SIG-M5 (cell line): Measurements from ENCODE around the gene MED12L.
"Not testable (repeated sequence)": the region's sequence is repeated elsewhere in the genome, so short reads cannot be mapped to it uniquely, and the experiment has no call there.

Source experiments
- DNase-seq: peaks from one replicate; lab custom pipeline; 2025; lab: John Stamatoyannopoulos, UW

MED12L gene

GRCh38 chr3:151214459-151214858 is 129.0 kb downstream of the MED12L start:
- DNase-seq, result no peak

GRCh38 chr3:151216641-151217607 is 131.5 kb downstream of the MED12L start:
- no peak for DNase-seq

GRCh38 chr3:151218136-151218535 is 132.7 kb downstream of the MED12L start:
- no peak for DNase-seq

GRCh38 chr3:151219056-151219455 is 133.6 kb downstream of the MED12L start:
- no peak for DNase-seq

GRCh38 chr3:151224268-151224866 is 138.9 kb downstream of the MED12L start:
- no peak for DNase-seq

GRCh38 chr3:151225040-151225975 is 139.8 kb downstream of the MED12L start:
- DNase-seq, result no peak

GRCh38 chr3:151226088-151226563 is 140.7 kb downstream of the MED12L start:
- no peak for DNase-seq

- DNase-seq, result no peak
Observed at GRCh38 chr3:151226825-151227224, 141.4 kb downstream of the MED12L start.

GRCh38 chr3:151227266-151227806 is 141.9 kb downstream of the MED12L start:
- no peak for DNase-seq

GRCh38 chr3:151227807-151228665 is 142.6 kb downstream of the MED12L start:
- DNase-seq, result no peak

GRCh38 chr3:151228666-151229040 is 143.2 kb downstream of the MED12L start:
- no peak for DNase-seq

- no peak for DNase-seq
Observed at GRCh38 chr3:151230646-151231045, 145.2 kb downstream of the MED12L start.

GRCh38 chr3:151232403-151232802 is 146.9 kb downstream of the MED12L start:
- not testable (repeated sequence) for DNase-seq

- no peak for DNase-seq
Observed at GRCh38 chr3:151232991-151233390, 147.5 kb downstream of the MED12L start.

GRCh38 chr3:151234825-151235224 is 149.4 kb downstream of the MED12L start:
- DNase-seq, result no peak

GRCh38 chr3:151236316-151236715 is 150.9 kb downstream of the MED12L start:
- DNase-seq, result no peak

- no peak for DNase-seq
Observed at GRCh38 chr3:151236736-151237135, 151.3 kb downstream of the MED12L start.

- DNase-seq, result not testable (repeated sequence)
Observed at GRCh38 chr3:151242006-151242405, 156.5 kb downstream of the MED12L start.

- no peak for DNase-seq
Observed at GRCh38 chr3:151248772-151249337, 163.4 kb downstream of the MED12L start.

GRCh38 chr3:151256749-151257148 is 171.3 kb downstream of the MED12L start:
- DNase-seq, result no peak
